GM21528 (cell line): ENCODE measurements around the gene ZIC4.

ENCODE experiments used
- ATAC-seq: cut with Tn5 transposase; IDR thresholded peaks from one replicate; pipeline ENCODE4 v1.9.1; 2021; ENCODE audit warnings: mild to moderate bottlenecking, moderate library complexity; ENCODE audit not compliant: unreplicated experiment, low FRiP score

Gene ZIC4

DNA sequence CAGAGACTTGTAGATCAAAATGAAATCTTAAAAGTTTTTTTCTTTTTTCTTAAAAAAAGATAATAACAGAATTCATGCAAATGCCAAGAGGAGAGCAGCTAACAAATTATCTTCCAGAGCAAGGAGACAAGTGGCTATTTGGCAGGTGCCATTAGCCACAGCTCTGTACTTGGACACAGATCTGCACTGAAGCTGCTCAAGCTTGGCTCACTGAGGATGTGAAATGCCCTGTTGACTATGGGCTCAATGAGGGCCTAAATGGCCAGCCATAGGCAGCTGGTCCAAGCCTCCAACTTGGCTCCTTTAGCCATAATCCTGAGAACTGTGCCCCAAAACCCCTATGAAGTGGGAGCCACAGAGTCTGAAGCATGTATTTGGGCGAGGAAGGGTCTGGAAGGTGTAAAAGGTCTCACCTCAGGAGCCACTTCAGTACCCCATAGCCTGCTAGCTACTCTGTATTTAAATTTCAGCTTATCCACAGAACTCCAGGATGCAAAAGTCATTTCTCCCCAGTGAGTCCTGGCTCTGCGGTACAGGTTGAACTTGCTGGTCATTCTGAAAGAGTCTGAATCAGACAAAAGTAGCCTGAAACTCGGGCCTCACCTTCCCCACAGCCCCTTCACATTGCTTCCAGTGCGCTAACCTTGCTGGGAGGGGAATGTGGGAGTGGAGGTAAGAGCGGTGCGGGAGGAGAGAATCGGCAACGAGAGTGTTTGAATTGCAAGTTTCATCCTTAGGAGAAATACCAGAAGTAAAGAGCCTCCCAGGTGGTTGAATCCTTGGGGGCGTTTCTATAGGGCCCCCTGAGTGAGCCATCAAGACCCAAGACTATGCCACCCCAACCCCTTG is 48.0 kb downstream of the ZIC4 start:
- no peak for ATAC-seq

DNA sequence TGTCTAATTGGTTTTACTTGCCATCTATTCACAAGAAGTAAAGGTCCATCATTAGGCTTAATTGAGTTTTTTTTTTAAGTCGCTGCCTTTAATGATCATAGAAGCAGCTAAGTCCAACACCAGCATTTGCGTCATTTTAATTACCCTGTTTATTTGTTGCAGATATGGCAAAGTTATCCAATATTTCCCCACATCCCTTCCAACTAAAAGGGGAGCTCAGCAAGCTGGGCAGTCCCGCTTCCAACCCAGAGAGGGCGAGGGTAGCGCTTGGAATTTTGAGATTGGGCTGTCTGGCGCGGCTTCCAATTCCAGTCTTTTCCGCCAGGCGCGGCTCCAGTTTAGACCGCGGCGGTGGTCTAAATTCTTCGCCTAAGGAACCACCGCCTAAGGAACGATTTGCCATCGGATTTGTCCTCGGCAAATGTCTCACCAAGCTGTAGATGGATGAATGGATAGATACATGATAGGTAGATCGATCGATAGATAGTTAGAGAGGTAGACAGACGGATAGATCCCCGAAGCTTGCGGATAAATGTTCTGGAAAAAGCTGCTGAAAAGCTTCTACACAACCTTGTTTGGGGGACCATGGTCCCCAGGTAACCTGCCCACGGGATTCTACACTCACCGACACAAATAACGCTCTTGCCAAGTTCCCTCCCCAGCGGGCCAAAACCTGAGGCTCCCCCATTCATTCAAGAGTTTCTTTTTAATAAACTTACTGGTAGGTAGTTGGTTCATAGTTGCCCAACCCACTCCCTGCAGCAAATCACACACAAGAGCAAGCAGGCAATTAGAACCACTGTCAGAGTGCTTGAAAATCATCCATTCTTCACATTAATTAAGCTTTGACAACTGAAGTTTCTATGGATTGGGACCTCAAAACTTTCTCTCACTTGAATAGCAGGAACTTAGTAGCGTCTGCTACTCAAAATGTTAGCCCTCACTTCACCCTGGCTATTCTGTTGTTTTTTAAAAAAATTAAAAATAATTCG is 49.1 kb downstream of the ZIC4 start:
- ATAC-seq: no peak

DNA sequence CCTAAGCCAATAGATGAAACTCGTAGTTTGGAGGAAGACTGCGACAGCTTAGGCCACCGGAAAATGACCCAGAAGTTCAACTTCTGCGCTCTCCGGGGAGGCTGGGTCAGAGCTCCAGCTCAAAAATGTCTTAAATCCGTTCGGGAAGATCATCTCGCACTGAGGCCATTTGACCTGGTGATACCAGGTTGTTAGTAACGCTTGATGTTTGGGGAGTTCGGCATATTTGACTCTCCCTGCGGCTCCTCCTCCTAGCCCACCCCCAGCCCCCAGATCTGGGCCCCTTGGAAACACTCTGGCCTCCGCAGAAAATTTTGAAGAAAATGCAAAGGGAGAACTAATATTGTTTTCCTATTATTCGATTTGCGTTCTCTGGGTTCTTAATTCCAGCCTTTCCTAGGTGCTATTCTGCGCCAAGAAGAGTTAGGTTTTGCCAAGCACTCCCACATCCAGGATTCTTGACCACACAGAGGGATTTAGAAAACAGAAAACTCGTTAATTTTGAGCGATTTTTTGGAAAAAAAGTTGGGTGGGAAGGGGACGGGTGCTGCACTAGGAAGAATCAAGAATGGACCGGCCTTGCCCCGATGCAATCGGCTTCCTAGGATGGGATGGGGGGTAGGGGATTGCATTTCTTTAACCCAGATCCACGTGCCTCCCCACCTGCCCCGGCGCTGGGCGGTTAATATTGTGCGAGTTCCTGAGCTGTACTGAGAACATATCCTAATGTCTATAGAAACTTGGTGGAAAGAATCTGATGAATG is 50.0 kb downstream of the ZIC4 start:
- no peak for ATAC-seq

DNA sequence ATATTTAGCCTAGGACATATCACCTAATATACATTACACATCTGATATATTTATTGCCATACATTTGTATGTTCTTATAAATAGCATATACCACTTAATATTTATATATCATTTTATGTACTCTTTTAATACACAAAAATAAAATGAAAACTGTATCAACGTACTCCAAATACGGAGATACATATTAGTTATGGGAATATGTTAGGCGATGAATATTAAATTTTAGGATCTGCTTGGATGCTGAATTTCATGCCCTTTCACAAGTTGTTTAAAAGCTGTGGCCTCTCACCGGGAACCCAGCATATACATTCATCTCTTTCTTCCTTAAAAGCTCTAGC is 50.6 kb downstream of the ZIC4 start:
- no peak for ATAC-seq

DNA sequence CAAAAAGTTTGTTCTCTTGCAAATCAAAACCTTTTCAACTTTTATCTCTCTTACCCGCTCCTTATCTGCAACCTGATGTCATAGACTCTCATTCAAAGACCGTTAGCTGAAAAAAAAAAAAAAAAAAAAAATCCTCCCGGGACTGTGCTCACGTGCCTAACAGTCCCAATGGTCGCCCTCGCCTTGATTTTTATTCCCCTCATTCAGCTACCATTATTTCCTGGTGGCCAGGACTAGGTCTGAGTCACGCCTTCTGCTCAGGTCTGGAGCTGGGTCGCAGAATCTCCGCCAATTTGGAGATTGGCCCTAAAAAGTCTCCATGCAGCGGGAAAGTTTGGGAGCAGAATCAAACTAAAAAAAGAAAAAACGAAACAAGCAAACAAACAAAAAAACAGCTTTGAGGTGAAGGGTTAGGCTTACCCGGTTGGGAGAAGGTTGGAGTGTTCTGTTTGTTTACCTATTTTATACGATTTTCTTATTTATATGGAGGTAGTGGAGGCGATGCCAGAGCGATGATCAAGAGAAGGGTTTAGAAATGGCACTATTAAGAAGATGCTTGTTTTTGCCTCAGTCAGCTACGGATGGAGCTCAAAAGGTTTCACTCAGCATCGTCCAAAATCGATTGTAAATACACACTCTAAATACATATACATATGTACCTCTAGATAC is 51.1 kb downstream of the ZIC4 start:
- no peak for ATAC-seq

- no peak for ATAC-seq
These were observed 51.7 kb downstream of the ZIC4 start for GRCh38 chr3:147354623-147355022.

- no peak for ATAC-seq
These were observed 55.0 kb downstream of the ZIC4 start for GRCh38 chr3:147351301-147351700.

DNA sequence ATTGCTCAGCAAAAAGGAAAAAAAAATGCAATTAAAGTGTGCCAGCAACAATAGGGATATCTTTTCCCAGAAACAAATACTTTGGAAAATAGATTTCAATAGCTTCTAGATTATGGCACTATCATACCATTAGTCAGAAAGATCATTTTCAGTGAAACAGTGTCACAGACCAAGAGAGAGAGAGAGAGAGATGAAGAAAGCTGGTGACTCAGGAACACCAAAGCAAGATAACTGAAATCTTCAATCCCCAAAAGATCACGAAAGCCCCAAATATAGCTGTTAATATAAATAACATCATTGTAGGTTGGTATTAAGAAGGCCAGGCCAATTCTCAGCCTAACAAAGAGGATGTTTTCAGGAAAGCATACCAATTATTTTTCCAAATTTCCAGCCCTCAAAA is 57.4 kb downstream of the ZIC4 start:
- ATAC-seq: no peak

- no peak for ATAC-seq
These were observed 62.4 kb downstream of the ZIC4 start for GRCh38 chr3:147343926-147344325.

GRCh38 chr3:147341727-147342126 is 64.6 kb downstream of the ZIC4 start:
- ATAC-seq: no peak

DNA sequence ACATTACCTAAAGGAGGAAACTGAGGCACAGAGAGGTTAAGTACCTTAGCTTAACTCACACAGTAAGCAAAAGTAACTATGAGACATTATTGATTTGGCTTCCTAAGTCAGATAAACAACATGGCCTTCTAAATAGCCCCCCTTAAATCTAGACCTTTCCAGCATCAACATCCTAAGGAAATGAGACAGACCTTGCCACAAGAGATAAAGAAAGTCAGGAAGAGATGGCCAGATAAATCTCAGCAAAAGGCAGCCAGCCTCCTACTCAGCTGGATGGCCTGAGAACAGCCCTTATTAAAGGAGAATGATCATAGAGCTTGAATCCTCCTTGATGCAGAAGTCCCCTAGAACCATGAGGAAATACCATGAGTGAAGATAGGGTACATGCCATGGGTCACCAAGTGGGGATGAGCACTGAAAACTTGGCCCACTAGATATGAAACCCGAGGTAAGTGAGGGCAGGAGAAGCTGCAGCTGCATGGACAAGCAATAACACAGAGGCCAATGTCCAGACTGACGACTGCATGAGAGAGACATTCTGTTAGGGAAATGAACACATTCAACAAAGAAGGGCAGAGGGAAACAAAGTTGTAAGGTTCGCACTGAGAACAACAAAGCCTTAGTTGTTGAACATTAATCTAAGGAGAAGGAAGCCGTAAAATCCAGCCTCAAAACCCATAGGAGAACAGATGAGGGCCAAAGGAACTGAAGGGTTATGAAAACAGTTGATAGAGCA is 69.6 kb downstream of the ZIC4 start:
- ATAC-seq: no peak
